ENCODE results near the gene MT1B. TPM values are rescaled to one million over a fixed set of nuclear protein-coding genes. Genes with fewer than 3 reads are reported as not detected.

The MT1B gene
- total and polyA plus RNA-seq, 4 donors, result 1.2 to 1.5 TPM; not detected in 2

DNA sequence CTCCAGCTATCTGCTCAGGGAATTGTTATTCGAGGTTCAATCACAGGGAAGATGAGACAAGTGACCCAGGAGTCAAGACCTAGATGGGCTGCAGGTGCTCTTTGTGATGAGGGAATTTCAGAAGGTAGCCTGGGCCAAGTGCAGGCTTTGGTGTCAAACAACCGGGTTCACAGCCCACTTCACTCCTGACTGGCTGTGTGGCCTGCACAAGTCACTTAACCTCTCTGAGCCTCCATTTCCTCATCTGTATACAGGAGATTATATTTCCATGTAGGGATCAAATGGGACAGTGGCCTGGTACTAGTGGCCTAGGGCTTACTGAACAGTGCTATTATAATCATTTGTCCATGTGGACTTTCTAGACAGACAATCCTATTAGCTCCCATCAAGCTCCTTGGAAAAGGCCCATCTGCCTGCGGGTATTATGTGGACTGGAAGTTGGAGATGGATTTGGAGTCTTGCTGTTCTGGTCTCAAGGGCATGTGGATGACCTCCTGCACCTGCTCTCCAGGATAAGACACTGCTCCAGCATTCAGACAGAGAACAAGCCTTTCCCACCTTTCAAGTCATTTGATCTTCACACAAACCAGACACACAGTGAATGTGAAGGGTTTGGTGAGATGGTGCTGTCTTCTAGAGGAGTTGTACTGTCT lies 27.5 kb downstream of the MT1B start (continued):
- TF ChIP-seq, protein P1, sequence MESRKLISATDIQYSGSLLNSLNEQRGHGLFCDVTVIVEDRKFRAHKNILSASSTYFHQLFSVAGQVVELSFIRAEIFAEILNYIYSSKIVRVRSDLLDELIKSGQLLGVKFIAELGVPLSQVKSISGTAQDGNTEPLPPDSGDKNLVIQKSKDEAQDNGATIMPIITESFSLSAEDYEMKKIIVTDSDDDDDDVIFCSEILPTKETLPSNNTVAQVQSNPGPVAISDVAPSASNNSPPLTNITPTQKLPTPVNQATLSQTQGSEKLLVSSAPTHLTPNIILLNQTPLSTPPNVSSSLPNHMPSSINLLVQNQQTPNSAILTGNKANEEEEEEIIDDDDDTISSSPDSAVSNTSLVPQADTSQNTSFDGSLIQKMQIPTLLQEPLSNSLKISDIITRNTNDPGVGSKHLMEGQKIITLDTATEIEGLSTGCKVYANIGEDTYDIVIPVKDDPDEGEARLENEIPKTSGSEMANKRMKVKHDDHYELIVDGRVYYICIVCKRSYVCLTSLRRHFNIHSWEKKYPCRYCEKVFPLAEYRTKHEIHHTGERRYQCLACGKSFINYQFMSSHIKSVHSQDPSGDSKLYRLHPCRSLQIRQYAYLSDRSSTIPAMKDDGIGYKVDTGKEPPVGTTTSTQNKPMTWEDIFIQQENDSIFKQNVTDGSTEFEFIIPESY (IDR thresholded peaks at IDR 0.05), result no peak
- no peak for TF ChIP-seq RAD21 (IDR thresholded peaks at IDR 0.05)

DNA sequence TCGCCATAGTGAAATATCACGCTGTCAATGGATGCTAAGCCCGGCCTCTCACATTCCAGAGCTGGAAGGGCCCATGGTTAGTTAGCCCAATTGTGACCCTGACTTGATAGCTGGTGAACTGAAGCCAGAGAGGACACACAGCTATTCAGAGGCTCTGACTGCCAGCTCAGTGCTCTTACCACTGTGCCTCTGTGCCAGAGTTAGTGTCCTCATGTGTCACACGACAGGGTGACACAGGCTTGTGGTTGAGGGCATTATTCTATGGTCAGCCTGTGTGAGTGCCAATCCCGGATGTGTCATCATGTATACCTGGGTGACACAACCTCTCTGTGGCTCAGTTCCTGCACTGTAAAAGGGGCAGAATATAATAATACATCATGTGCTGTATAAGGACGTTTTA lies 28.1 kb downstream of the MT1B start:
- H3K9ac ChIP-seq (ENCODE audit: low read depth in 1 of 2, low read length in 2 of 2), result no peak overlapping the region
- TF ChIP-seq RXRA (IDR thresholded peaks at IDR 0.05), result peak in 1 of 2 donors; percentile 61
- TF ChIP-seq HNF4A (conservative IDR thresholded peaks at IDR 0.05), result peak in 1 of 2 donors; percentile 8
- TF ChIP-seq TAF1 (conservative IDR thresholded peaks at IDR 0.05), result no peak
- H3K4me3 ChIP-seq (ENCODE audit: low read depth in 1 of 3, low read length in 3 of 3), result no peak overlapping the region
- 85% methylated on average over 6 of the region's 6 CpGs for WGBS
- no peak overlapping the region for H3K27ac ChIP-seq (ENCODE audit: low read depth in 1 of 2, low read length in 2 of 2)
- no peaks in the 10 kb centered on the region for H3K36me3 ChIP-seq (ENCODE audit: control insufficient read depth in 4 of 4, insufficient read depth in 3 of 4, low read depth in 1 of 4, low read length in 3 of 4)
- peaks cover 2 to 19% (median 12%) of the 10 kb centered on the region in 4 donors for H3K4me1 ChIP-seq (ENCODE audit: control insufficient read depth in 4 of 4, insufficient read depth in 4 of 4, low read length in 3 of 4)
- no peaks in the 10 kb centered on the region for H3K27me3 ChIP-seq (ENCODE audit: control insufficient read depth in 4 of 4, insufficient read depth in 4 of 4, low read length in 3 of 4)
- H3K9me3 ChIP-seq (ENCODE audit: control insufficient read depth in 4 of 4, low read length in 3 of 4), result no peaks in the 10 kb centered on the region
- DNase-seq (ENCODE audit: low spot score), result no peak

DNA sequence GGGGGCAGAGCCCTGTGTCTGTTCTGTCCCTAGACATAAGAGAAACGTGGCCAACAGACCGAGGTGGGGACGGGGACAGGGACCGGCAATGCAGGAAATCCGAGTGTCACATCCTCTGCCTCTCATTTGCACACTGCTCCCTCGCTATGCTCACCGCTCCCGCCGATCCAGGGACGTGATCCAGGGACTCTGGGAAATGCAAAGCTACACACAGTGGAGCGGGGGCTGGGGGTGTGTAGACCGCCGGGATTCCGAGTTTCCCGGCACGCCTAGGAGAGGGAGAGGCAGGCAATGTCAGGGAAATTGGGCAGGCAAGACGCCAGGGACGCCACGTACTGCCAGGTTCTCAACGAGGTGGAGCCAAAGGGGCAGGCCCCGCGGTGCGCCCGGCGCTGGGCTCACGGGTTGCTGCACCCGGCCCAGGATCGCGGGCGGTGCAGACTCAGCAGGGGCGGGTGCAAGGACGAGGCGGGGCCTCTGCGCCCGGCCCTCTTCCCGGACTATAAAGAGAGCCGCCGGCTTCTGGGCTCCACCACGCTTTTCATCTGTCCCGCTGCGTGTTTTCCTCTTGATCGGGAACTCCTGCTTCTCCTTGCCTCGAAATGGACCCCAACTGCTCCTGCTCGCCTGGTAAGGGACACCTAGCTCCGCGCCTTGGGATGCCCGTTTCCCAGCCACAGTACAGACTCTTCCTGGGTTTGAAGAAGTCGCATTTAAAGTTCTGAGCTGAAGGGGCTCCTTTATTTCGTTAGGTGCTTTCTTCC lies 30.4 kb downstream of the MT1B start, which contains the start of gene MT1X:
TSS of gene MT1X (plus strand) at position 532 of the 764 bp plus-strand sequence. CDS start at position 603, 71 bp downstream.
- Histone ChIP-seq H3K27me3 (ENCODE audit: control insufficient read depth in 4 of 4, insufficient read depth in 4 of 4, low read length in 3 of 4) (no peaks in the 10 kb centered on the region), H3K27ac (ENCODE audit: low read depth in 1 of 2, low read length in 2 of 2) (peak within 1 kb of the TSS; percentile 82 to 89), H3K9ac (ENCODE audit: low read depth in 1 of 2, low read length in 2 of 2) (peak within 1 kb of the TSS; percentile 83), H3K9me3 (ENCODE audit: control insufficient read depth in 4 of 4, low read length in 3 of 4) (no peaks in the 10 kb centered on the region), H3K4me3 (ENCODE audit: low read depth in 1 of 3, low read length in 3 of 3) (peak within 1 kb of the TSS; percentile 60 to 78 (median 77)), H3K4me1 (ENCODE audit: control insufficient read depth in 4 of 4, insufficient read depth in 4 of 4, low read length in 3 of 4) (peaks cover 4 to 19% (median 10%) of the 10 kb centered on the region in 4 donors), H3K36me3 (ENCODE audit: control insufficient read depth in 4 of 4, insufficient read depth in 3 of 4, low read depth in 1 of 4, low read length in 3 of 4) (no peaks in the 10 kb centered on the region)
- no peak for TF ChIP-seq NR2F2 (IDR thresholded peaks at IDR 0.05)
- TF ChIP-seq FOXA2 (IDR thresholded peaks at IDR 0.05), result no peak
- TF ChIP-seq EGR1 (IDR thresholded peaks at IDR 0.05; ENCODE audit: low read depth in 2 of 2), result peak; percentile 61 to 81
- TF ChIP-seq, protein P2, sequence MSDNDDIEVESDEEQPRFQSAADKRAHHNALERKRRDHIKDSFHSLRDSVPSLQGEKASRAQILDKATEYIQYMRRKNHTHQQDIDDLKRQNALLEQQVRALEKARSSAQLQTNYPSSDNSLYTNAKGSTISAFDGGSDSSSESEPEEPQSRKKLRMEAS (IDR thresholded peaks at IDR 0.05), result peak; percentile 98
- TF ChIP-seq RXRA (IDR thresholded peaks at IDR 0.05), result peak; percentile 86 to 91
- TF ChIP-seq, protein P1 (IDR thresholded peaks at IDR 0.05), result peak; percentile 74
- TF ChIP-seq, protein P3, sequence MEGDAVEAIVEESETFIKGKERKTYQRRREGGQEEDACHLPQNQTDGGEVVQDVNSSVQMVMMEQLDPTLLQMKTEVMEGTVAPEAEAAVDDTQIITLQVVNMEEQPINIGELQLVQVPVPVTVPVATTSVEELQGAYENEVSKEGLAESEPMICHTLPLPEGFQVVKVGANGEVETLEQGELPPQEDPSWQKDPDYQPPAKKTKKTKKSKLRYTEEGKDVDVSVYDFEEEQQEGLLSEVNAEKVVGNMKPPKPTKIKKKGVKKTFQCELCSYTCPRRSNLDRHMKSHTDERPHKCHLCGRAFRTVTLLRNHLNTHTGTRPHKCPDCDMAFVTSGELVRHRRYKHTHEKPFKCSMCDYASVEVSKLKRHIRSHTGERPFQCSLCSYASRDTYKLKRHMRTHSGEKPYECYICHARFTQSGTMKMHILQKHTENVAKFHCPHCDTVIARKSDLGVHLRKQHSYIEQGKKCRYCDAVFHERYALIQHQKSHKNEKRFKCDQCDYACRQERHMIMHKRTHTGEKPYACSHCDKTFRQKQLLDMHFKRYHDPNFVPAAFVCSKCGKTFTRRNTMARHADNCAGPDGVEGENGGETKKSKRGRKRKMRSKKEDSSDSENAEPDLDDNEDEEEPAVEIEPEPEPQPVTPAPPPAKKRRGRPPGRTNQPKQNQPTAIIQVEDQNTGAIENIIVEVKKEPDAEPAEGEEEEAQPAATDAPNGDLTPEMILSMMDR (IDR thresholded peaks at IDR 0.05; ENCODE audit: low read depth, low read length, missing input control), result no peak
- TF ChIP-seq YY1 (IDR thresholded peaks at IDR 0.05), result peak; percentile 58
- TF ChIP-seq, protein P4, sequence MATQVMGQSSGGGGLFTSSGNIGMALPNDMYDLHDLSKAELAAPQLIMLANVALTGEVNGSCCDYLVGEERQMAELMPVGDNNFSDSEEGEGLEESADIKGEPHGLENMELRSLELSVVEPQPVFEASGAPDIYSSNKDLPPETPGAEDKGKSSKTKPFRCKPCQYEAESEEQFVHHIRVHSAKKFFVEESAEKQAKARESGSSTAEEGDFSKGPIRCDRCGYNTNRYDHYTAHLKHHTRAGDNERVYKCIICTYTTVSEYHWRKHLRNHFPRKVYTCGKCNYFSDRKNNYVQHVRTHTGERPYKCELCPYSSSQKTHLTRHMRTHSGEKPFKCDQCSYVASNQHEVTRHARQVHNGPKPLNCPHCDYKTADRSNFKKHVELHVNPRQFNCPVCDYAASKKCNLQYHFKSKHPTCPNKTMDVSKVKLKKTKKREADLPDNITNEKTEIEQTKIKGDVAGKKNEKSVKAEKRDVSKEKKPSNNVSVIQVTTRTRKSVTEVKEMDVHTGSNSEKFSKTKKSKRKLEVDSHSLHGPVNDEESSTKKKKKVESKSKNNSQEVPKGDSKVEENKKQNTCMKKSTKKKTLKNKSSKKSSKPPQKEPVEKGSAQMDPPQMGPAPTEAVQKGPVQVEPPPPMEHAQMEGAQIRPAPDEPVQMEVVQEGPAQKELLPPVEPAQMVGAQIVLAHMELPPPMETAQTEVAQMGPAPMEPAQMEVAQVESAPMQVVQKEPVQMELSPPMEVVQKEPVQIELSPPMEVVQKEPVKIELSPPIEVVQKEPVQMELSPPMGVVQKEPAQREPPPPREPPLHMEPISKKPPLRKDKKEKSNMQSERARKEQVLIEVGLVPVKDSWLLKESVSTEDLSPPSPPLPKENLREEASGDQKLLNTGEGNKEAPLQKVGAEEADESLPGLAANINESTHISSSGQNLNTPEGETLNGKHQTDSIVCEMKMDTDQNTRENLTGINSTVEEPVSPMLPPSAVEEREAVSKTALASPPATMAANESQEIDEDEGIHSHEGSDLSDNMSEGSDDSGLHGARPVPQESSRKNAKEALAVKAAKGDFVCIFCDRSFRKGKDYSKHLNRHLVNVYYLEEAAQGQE (IDR thresholded peaks at IDR 0.05), result peak; percentile 91
- peak; percentile 93 for TF ChIP-seq TAF1 (conservative IDR thresholded peaks at IDR 0.05)
- peak in 1 of 2 donors; percentile 61 for TF ChIP-seq GABPA (IDR thresholded peaks at IDR 0.05 in 1 of 2, conservative IDR thresholded peaks at IDR 0.05 in 1 of 2)
- no peak for TF ChIP-seq JUND (IDR thresholded peaks at IDR 0.05)
- TF ChIP-seq HNF4A (conservative IDR thresholded peaks at IDR 0.05), result peak; percentile 43 to 71
- TF ChIP-seq RAD21 (IDR thresholded peaks at IDR 0.05), result peak in 1 of 2 donors; percentile 50
- peak; percentile 38 for TF ChIP-seq HNF4G (IDR thresholded peaks at IDR 0.05)
- peak; percentile 57 for TF ChIP-seq FOXA1 (IDR thresholded peaks at IDR 0.05)
- TF ChIP-seq, protein P5, sequence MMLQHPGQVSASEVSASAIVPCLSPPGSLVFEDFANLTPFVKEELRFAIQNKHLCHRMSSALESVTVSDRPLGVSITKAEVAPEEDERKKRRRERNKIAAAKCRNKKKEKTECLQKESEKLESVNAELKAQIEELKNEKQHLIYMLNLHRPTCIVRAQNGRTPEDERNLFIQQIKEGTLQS (IDR thresholded peaks at IDR 0.05), result peak; percentile 49
- TF ChIP-seq SP1 (IDR thresholded peaks at IDR 0.05), result peak; percentile 97
- WGBS, result under 1% methylated on average over 49 of the region's 49 CpGs
- DNase-seq (ENCODE audit: low spot score), result peak; percentile 87

All from liver (tissue), 9 donors.